ENCODE data around the gene NEU3.

NEU3 gene

GRCh38 chr11:75052457-75052856 is 63.7 kb downstream of the NEU3 start:
- Mint-ChIP-seq H3K36me3 (peaks cover 12% of the 10 kb centered on the region), H3K4me3 (no peak overlapping the region), H3K4me1 (peaks cover 22% of the 10 kb centered on the region), H3K27ac (no peak overlapping the region), H3K27me3 (peaks cover under 1% of the 10 kb centered on the region), H3K9me3 (peaks cover 9% of the 10 kb centered on the region)
- ATAC-seq: no peak

- no peak overlapping the region for H3K27ac Mint-ChIP-seq
- H3K9me3 Mint-ChIP-seq: peaks cover 9% of the 10 kb centered on the region
- peaks cover 16% of the 10 kb centered on the region for H3K27me3 Mint-ChIP-seq
- peaks cover 12% of the 10 kb centered on the region for H3K36me3 Mint-ChIP-seq
- ATAC-seq: no peak
- H3K4me3 Mint-ChIP-seq: no peak overlapping the region
- H3K4me1 Mint-ChIP-seq: peaks cover 7% of the 10 kb centered on the region
Observed at GRCh38 chr11:75055511-75055910, 66.8 kb downstream of the NEU3 start.

- Mint-ChIP-seq H3K4me3 (no peak overlapping the region), H3K9me3 (peaks cover 9% of the 10 kb centered on the region), H3K36me3 (peaks cover 12% of the 10 kb centered on the region), H3K27me3 (peaks cover 18% of the 10 kb centered on the region), H3K27ac (no peak overlapping the region), H3K4me1 (no peaks in the 10 kb centered on the region)
- ATAC-seq: no peak
Observed at GRCh38 chr11:75056814-75057213, 68.1 kb downstream of the NEU3 start.

- peaks cover 29% of the 10 kb centered on the region for H3K27me3 Mint-ChIP-seq
- no peak overlapping the region for H3K4me3 Mint-ChIP-seq
- no peak overlapping the region for H3K27ac Mint-ChIP-seq
- no peaks in the 10 kb centered on the region for H3K9me3 Mint-ChIP-seq
- H3K4me1 Mint-ChIP-seq: no peaks in the 10 kb centered on the region
- ATAC-seq: no peak
- no peaks in the 10 kb centered on the region for H3K36me3 Mint-ChIP-seq
Observed at GRCh38 chr11:75059299-75059698, 70.6 kb downstream of the NEU3 start.

DNA sequence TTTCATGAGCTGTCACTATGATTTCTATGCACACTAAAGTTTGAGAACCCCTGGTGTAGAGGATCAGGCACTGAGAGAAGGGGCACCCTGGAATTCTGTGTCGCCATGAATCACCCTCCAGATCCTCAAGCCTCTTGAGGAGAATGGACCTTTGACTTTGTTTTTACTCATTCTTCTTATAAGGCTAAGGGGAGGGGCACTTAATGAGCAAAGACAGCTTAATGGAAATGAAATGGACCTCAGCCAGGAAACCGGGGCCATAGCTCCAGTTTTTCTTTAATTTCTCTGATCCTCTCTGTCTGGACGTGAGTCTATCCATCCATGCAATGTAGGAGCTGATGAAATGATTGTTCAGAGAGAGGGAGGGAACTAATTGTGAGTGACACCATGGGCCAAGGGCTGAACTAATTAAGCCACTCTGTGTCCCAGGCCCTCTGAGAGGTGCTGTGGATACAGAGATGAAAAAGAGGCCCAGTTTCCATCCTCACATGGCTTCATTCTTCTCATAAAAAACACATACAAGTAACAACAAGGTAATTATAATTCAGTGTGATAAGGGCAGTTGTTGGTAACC is 75.1 kb downstream of the NEU3 start:
- Mint-ChIP-seq H3K27ac (no peak overlapping the region), H3K4me1 (no peaks in the 10 kb centered on the region), H3K9me3 (peaks cover 4% of the 10 kb centered on the region)

GRCh38 chr11:75066061-75066460 is 77.3 kb downstream of the NEU3 start:
- no peak for ATAC-seq
- Mint-ChIP-seq H3K27me3 (peaks cover 37% of the 10 kb centered on the region), H3K4me3 (no peak overlapping the region), H3K9me3 (peaks cover 4% of the 10 kb centered on the region), H3K4me1 (no peaks in the 10 kb centered on the region), H3K36me3 (no peaks in the 10 kb centered on the region), H3K27ac (no peak overlapping the region)

More for the DNA sequence above, 75.1 kb downstream of the NEU3 start:
- no peak for ATAC-seq
- no peak overlapping the region for H3K4me3 Mint-ChIP-seq
- H3K36me3 Mint-ChIP-seq: no peaks in the 10 kb centered on the region
- H3K27me3 Mint-ChIP-seq: peaks cover 35% of the 10 kb centered on the region

All from stimulated activated memory B cell treated with anti-CD40 and anti-IgM and Interleukin-4, amounts not matched to agents 10 μg/mL and 1 μg/mL and 100 μg/mL, for 72 hours (primary cell).